CD4-positive, alpha-beta T cell treated with Interleukin-10 for 1 hour (primary cell): ENCODE measurements around the gene HTRA2.

ENCODE experiments used
- DNase-seq: peaks from one replicate; pipeline ENCODE4 v3.0.0-alpha.2; 2020

HTRA2 gene

DNA sequence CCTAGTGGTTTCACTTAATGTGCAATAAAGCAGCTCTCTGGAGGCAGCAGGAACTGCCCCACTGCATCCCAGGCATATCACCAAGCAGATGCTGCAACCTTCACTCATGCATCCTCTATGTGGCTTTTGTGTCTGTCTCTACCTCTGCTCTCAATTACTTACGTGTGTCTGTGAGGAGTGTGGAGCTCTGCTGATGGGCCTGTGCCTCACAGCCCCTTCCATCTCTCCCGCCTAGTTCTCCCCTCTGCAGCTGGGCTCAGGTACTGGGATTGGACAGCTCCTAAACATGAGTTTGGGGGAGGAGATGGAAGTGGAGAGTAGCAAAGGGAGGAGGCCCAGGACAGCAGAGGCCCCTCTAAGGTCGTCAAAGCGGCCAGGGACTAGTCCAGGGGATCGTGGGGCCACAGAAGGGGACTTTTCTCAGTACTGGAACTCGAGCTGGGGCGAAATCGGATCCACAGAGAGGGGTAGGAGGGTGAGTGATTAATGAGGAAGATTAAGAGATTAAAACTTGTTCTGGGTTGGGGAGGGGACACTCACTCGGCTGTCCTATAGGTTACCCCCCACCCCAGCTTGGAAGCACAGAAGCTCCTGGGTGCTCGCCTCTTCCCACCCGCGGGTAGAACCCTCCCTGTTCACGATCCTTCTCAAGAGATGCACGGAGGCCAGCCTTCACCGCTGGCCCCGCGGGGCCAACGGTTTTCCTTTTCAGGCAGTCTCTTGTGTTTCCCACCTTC, 28.2 kb upstream of the HTRA2 start:
- no peak for DNase-seq

DNA sequence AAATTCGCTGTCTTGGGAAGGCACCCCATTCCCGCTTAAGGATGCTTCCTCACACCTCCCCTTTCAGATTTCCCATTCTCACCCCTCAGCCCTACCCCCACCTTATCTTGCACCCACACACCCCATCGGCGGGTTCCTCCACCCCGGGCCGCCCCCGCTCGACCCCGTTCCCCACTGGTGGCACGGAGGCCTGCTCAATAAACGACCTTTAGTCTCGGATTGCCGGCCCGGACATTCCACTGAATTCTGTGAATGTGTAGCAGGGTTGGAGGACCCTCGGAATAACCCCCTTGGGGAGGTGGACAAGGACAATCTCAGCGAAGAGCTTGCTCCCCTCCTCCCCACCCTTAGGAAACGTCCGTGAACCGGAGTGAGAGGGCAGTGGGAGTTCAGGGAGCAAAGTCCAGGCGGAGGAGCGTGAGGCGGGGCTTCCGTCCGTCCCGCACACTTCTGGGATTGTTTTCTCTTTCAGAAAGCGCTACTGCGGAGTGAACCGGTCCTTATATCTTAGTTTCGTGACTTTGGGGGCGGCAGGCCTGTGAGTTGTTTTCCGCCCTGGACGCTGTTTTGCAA, 27.5 kb upstream of the HTRA2 start:
- no peak for DNase-seq

DNA sequence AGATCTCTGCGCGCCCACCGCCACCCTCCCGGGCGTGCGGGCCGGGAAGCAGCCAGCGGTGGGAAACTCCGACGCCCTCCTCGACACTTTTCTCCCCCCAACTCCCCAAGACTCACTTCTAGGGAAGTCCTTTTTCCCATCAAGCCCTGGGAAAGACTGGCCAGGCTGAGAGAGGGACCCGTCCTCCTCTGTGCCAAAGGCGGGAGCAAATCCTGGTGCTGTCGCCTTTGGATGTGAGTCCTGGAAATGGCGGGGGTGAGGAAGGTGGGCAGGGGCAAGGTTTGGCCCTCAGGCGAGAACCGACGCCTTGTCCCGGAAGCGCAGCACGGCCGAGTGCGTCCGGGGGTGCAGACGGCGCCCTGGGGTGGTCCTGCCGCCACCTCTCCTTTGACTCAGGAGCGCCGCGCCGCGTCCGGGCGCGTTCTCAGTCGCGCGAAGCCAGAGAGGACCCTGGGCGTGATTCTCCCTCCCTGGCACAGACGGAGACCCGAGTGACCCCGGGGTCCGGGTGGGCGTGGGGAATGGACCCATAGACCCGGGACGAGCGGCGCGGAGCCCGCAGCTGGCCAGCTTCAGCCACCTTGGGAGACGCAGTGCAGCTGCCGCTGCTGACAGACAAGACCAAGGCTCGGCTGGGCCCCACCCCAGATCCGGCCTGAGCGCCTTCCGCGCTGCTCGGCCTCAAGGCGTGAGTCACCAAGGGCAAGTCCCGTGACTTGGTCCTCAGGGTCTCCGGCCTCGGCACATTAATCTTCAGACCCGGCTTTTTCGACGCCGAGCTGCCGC, 26.8 kb upstream of the HTRA2 start:
- DNase-seq = peak; percentile 42

DNA sequence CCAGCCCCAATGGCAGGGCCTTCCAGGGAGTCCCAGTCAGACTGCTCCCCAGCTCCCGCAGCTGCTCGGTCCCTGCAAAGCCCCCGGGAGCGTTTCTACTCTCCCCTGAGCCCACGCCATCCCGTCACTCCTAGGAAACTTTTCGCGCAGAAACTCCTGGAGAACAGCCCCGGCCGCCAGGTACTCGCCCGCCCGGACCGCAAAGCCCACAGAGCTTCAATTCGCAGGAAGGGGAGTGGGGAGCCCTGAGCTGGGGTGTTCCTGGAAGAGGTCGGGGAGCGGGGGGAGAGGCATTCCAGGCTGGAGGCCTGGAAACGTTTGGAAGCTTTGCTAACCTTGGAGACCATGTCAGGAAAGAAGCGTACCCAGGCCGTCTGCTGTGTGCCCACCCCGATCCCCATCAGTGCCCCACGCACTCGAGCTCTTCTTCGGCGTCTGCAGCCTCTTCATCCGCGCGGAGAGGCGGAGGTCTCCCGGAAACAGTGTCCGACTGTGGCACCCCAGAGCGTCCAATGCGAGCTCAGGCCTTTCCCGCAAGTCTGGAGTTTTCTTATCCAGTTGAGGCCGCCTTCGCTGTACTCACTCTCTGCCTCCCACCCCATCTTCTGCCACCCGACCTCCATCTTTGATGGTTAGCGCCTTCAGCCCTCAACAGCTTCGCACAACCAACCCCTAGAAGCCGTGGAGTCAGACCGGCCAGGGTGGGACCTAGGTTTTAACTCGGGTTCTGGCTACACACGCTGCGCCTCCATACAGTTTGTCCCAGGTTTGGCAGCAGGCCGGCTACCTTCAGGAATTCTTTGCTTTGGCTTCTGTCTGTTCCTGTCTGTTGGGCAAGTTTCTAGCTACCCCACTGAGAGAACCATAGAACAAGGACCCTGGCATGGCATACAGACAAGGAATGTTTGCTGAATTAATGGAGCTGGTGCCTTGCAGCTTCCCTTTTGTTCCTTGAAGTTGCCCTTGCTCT, 25.9 kb upstream of the HTRA2 start:
- no peak for DNase-seq

DNA sequence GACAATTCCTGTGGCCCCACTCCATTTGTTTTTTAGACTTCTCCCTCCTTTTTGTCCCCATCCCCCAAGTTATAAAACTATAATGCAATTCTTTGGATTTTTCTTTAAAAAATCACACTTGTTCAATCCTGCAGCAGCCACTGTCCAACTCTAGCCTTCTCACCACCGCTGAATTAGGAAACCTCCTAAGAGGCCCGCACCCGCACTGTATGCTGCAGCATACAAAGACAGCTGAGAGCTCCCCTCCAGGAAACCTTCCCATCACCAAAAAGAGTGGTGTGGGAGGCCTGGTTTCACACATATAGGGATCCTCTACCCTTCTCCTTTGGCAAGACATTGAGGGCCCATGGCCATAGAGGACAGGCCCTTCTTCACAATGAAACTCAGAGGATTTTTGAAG, 25.1 kb upstream of the HTRA2 start:
- no peak for DNase-seq

DNA sequence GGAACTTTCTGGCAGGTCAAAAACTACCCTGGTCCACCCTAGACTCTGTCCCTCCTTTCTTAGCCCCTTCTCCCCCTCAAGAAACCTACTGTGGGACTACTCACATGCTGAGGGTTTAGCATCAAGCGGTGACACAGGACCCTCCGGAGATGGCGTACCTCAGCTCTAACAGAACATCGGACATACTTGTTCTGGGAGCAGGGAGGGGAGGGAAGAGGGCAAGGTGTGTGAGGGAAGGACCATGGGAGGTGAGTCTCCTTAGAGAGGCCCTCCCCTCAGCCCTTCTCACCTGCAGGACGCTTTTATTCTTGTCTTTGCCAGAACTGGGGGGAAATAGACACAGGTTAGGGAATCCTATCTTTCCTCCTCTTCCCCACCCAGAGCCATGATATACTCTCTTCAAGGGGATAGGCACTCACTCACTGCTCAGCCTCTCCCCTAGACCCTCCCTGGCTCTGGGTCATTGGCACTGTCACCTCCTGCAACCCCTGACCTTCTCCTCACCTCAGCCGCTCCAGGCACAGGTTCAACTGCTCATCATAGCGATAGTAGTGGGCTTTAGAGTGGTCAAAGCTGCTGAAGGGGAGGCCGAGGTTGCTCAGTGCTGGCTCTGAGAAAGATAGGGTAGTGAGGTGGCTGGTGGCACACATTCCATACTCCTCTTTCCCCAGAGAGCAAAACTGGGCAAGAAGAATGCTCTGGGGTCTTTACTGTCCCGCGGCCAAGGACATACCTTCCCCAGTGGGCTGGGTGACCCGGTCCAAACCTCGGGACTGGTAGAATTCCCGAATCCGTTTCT, 24.1 kb upstream of the HTRA2 start:
- DNase-seq = no peak

DNA sequence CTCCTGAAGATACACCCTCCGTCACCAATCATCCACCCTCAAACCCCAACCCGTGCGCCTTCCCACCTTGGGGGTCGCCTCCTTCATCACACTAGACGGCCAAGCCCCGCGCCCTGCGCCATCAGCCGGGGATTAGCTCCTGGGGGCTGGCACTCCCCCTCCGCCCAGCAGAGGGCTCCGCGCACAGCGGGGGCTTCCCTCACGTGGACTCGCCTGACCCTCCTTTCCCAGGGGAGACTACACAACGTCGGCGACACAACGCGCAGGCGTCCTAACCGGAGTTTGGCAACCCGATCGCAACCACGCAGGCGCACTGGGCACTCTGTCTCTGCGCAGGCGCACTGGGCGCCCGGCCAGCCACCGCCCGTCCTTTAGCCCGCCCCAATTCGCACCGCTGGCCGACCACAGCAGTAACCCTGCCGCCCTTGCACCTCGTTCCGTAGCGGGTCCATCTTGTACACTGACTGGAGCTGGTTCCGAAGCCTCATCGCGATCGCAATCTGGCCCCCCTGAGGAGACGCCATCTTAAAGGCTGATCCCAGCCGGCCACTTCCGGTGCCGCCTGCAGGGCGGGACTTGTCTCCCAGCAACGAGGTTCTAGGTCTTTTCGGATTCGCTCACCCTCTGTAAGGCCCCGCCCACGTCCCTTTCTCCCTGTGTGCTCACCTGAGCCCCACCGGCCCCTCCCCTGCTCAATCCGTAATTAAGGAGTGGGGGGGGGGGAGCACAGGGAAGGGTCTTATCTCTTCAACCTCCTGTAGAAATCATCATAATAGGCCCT, 22.4 kb upstream of the HTRA2 start, which contains the start of gene PCGF1:
TSS of gene PCGF1 (minus strand) at position 551 of the 781 bp plus-strand sequence. CDS start at position 524, 27 bp downstream.
- peak; percentile 98 for DNase-seq

DNA sequence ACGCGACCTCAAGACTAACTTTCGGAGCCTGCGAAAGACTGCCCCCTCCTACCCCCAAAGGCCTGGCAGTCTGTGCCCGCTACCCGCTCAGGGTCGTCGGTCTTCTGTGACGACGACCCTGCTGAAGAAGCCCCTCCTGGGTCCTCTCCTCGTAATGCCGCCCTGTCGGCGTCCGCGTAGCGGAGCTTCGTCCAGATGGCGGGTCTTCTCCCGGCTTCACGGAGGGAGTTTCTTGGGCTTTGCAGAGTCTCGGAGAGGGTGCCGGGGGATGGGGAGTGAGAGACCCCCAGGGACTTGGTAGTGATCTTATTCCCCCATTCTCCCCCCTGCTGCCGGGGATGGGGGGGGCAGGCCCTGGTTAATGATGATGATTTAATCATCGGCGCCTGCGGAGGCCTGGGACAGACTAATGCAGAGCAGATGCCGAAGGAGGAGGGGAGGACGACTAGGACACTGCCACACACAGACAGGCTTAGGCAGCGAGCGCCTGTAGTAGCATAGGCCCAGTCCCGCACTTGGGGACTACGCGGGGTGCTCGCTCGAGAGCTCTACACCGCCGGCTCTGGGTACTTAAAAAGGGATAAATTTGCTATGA, 21.7 kb upstream of the HTRA2 start:
- no peak for DNase-seq

DNA sequence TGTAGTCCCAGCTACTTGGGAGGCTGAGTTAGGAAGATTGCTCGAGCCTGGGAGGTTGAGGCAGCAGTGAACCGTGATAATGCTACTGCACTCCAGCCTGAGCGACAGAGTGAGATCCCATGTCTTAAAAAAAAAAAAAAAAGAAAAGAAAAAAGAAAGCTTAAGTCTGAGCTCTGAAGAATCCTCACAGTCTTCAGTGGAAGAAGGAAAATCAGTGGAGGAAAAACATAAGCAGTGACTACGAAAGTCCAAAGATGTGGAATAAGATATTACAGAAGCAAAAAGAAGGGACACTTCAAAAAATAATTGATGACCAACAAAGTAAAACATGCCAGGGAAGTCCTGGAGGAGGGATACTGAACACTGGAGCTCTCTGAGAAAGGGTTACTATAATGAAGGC, 19.5 kb upstream of the HTRA2 start:
- DNase-seq = no peak

DNA sequence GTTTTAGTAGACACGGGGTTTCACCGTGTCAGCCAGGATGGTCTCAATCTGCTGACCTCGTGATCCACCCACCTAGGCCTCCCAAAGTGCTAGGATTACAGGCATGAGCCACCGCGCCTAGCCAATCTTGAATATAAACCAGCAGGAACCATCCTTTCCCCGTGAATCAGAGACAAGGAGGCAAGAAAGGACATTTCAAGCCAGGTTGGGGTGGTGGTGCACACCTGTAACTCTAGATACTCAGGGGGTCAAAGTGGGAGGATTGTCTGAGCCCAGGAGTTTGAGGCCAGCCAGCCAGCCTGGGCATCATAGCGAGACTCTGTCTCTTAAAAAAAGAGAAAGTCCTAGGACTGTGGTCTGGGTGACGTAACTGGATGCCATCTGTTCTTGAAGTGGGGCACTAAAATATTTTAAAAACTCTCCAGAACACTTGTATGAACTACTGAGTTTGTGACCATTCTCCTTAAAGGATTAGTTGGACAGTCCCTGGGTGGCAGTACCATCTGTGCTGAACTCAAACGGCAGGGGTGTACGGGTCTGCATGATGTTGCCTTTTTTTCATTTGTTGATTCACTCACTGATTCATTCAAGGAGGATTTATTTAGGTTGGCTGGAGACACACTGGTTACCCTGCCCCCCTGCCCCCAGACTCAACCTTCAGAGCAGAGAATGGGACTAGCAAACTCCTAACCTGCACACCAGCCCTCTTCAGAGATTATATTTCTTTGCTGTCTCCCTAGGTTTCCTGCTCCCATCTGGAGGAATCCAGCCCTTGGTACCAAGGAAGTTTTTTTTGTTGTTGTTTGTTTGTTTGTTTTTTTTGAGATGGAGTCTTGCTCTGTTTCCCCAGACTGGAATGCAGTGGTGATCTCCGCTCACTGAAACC, 18.4 kb upstream of the HTRA2 start:
- no peak for DNase-seq

DNA sequence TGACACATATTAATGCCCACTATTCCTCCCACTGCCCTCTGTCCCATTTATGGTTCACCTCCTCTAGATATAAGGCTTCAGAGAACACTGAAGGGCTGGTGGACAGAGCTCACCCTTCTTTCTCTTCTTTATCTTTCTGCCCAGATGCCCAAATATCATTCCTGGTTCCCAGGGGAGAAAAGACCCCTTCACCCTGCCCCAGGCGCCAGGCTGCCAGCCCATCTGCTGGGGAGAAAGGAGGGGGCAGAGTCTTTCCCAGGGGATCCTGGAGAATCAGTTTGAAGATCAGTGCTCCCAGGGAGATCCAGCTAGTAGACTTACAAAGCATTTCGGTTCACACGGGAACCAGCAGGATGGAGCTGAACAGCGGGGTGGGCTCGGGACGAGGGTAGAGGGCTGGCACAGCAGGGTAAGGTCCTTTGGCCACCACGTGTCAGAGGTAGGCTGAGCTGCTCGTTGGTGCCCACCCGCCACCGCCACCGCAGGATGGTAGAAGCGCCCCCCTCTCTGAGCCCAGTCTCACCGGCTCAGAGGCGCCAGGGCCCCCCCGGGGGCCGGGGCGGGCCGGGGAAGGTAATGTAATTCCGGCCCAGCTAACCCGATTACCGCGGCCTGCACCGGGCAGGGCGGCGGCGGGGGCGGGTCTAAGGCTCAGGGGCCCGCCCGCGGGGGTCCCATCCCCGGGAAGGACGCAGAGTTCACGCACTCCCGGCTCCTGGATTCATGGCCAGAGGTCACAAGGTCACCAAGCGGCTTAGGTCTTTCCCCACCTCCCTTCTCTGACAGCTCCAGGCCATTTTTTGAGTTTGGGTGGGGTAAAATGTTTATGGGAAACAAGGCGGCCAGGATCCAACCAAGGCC, 16.8 kb upstream of the HTRA2 start:
- DNase-seq = no peak

DNA sequence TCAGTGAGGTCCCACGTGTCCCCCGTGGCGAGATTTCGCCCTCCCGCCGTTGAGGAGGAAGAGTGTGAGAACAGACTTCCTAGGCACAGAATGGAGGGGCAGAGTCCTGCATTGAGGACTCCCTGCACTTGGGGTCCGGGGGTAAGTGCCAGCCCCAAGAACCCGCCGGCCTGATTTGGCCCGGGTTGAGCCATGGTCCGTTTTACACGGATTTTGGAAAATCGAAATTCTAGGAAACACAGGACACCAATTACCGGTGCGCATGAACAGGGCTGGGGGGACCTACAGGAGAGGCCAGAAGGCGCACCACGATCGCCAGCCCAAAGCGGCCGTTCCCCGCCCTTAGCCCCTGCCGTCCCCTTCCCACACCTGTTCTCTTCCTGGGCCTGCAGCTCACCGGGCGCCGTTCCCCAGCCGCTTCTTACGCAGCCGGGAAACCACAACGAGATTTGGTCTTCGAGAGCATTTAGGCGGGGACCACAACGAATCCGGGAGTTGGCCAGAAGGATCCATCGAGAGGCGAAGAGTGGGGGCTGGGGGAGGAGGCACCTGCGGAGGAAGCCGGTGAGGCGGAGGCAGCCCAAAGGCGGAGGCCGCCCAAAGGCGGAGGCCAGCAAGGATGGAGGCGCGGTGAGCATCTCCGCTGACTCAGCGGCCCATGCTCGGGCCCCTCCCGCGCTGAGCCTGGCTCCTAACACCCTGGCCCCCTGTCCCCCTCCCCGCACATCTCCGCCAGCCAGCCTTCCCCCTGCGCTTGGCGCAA, 15.9 kb upstream of the HTRA2 start:
- DNase-seq = no peak

DNA sequence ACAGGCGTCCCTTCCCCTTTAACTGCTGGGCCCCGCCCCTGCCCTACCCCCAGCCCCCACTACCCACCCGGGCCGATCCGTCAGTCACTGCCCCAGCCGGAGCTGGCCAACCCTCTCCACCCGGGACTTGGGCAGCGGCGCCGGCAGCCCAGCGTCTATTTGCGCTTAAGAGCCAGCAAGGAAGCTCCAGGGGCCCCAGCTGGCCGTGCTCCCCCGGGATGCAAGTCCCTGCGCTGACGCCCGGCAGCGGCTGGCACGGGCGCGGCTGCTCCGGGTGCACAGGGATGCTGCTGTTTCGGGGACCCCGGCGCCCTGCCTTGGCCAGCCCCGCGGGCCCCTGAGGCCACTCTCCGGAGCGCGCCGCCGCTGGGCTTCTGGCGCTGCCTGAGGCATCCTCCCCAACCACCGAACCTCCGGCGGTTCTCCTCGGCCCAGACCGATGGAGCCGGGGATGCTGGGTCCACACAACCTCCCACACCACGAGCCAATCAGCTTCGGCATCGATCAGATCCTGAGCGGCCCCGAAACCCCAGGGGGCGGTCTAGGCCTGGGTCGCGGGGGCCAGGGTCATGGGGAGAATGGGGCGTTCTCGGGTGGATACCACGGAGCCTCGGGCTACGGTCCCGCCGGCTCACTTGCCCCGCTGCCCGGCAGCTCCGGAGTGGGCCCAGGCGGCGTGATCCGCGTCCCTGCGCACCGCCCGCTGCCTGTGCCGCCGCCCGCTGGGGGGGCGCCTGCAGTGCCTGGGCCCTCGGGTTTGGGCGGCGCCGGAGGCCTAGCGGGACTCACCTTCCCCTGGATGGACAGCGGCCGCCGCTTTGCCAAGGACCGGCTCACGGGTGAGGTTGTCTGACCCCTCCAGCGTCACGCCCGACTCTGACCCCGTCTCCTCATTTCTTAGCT, 15.1 kb upstream of the HTRA2 start, which contains the start of gene TLX2:
TSS of gene TLX2 (plus strand) at position 83 of the 903 bp plus-strand sequence. CDS start at position 440, 357 bp downstream.
- no peak for DNase-seq

DNA sequence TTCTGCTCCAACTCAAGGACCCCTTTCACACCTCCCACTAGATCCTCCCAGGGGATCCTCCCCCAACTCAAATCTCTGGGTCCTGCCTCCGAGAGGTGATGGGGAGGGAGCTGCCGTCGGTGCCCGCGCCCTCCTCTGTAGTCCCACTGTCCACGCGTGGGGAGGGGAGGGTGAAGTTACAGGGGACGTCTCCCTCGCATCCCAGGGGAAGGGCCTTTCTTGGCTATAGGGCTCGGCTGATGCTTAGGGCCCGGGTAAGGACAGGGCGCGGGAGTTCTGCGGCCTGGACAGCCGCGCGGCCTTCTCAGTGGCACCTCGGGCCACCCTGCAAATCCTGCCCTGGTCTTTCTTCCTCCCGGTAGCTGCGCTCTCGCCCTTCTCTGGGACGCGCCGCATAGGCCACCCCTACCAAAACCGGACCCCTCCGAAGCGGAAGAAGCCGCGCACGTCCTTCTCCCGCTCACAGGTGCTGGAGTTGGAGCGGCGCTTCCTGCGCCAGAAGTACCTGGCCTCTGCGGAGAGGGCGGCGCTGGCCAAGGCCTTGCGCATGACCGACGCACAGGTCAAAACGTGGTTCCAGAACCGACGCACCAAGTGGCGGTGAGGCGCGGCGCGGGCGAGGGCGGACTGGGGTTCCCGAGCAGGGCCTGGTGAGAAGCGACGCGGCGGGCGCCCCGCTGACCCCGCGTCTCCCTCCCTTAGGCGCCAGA, 14.3 kb upstream of the HTRA2 start:
- no peak for DNase-seq

DNA sequence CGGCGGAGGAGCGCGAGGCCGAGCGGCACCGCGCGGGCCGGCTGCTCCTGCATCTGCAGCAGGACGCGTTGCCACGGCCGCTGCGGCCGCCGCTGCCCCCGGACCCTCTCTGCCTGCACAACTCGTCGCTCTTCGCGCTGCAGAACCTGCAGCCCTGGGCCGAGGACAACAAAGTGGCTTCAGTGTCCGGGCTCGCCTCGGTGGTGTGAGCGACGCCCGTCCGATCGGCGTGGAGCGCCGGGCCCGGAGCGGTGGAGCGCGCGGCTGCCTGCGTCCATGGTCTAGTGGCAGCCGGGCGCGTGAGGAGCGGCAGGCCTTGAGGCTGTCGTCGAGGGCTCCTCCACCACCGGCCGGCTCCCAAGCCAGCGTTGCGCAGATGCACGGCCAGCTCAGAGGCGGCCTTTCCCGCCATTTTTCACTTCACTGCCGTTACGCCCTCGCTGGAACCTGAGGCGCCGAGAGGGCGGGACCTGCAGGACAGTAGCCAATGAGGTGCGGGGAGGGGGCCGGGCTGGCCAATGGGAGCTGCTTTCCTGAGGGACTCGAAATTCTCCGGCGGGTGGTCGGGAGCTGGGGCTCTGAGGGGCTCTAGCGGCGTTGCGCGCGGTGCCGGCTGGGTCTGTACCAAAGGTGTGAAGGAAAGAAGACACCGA, 13.6 kb upstream of the HTRA2 start:
- DNase-seq = peak; percentile 83
